Kidney epithelial cell (primary cell): ENCODE results near the gene NOL7. TPM values are rescaled to one million over a fixed set of nuclear protein-coding genes. Genes with fewer than 3 reads are reported as not detected.

Experiments
- DNase-seq: peaks from one replicate; pipeline ENCODE4 v3.0.0-alpha.2; 2010; ENCODE audit warnings: low read depth
- H3K27me3 ChIP-seq: 2 replicates; pipeline ENCODE4 v1.6.0; 2011; ENCODE audit warnings: low read length; ENCODE audit not compliant: control insufficient read depth, insufficient read depth
- H3K36me3 ChIP-seq: 2 replicates; pipeline ENCODE4 v1.5.1; 2011; ENCODE audit warnings: low read length; ENCODE audit not compliant: control insufficient read depth, insufficient read depth
- H3K4me3 ChIP-seq: 2 replicates; pipeline ENCODE4 v1.5.1; 2011; ENCODE audit warnings: low read depth, mild to moderate bottlenecking, control low read depth, low read length
- CTCF ChIP-seq: IDR thresholded peaks from 2 replicates; pipeline ENCODE4 v1.5.1; 2011; ENCODE audit warnings: mild to moderate bottlenecking, moderate library complexity, low read length, control low read depth, inconsistent platforms; ENCODE audit not compliant: insufficient read depth, poor library complexity, severe bottlenecking
- total RNA-seq: library from RNA; depleted of rRNA; stranded (reverse); fragments of >200 nt; gene quantifications from 2 replicates; pipeline ENCODE4 v1.2.3, GENCODE V29; 2015

NOL7 gene
- total RNA-seq, 1 donor from 2014 or later = 178 TPM

GRCh38 chr6:13589801-13590200, 25.3 kb upstream of the NOL7 start:
- no peak overlapping the region for H3K4me3 ChIP-seq
- peaks cover 2% of the 10 kb centered on the region for H3K36me3 ChIP-seq
- no peak for TF ChIP-seq CTCF
- DNase-seq = no peak
- H3K27me3 ChIP-seq = no peaks in the 10 kb centered on the region

GRCh38 chr6:13590574-13591153, 24.5 kb upstream of the NOL7 start:
- H3K4me3 ChIP-seq = no peak overlapping the region
- H3K36me3 ChIP-seq = peaks cover 2% of the 10 kb centered on the region
- no peak for TF ChIP-seq CTCF
- no peak for DNase-seq
- no peaks in the 10 kb centered on the region for H3K27me3 ChIP-seq

DNA sequence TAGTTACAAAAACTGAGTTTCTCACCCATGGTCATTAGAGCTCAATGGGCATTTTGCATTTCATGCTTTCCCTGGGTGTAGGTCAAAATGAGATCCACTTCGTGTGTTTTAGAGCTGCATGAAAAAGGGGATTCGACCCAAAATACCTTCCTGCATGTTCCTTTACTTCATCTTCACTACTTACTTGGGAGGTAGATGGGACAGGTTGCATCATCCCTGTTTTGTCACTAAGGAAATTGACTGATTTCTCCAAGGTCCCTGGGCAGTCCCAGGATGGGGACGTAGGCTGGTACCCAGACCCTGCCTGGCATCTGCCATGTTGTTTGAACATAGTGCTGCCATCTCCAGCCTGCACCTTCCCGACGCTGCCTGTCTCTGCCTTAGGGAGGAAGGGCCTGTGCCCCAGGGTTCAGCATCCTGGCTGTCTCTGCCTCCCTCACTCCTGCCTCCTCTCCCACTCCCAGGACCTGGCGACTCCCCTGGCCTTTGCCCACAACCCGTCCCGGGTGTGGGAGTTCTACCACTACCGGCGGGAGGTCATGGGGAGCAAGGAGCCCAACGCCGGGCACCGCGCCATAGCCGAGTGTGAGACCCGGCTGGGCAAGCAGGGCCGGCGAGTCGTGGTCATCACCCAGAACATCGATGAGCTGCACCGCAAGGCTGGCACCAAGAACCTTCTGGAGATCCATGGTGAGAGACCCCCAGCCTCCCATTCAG, 23.8 kb upstream of the NOL7 start:
- Histone ChIP-seq H3K27me3 (no peaks in the 10 kb centered on the region), H3K4me3 (no peak overlapping the region), H3K36me3 (peaks cover 2% of the 10 kb centered on the region)
- no peak for TF ChIP-seq CTCF
- DNase-seq = no peak

- Histone ChIP-seq H3K4me3 (no peak overlapping the region), H3K36me3 (peaks cover 2% of the 10 kb centered on the region), H3K27me3 (no peaks in the 10 kb centered on the region)
- DNase-seq = no peak
- TF ChIP-seq CTCF = no peak
Measured at GRCh38 chr6:13593103-13593502, 22.0 kb upstream of the NOL7 start.

DNA sequence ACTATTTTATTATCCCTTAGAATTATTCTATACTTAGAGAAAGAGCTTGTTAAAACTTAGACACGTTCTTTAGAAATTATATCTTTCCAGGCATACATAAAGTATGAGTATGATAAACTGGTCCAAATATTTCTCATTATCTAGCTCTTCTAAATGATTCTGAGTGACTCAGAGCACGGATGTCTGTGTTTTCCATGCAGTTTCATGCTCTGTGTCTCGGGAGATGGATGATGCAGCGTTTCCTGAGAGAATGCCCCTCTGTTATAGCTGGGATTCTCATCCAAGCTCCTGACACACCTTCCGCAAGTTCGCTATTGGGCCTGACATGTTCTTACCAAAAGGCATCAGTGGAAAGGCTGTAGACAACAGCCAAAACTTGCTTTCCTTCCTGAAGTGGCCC, 21.4 kb upstream of the NOL7 start:
- H3K4me3 ChIP-seq = no peak overlapping the region
- H3K27me3 ChIP-seq = no peaks in the 10 kb centered on the region
- DNase-seq = no peak
- TF ChIP-seq CTCF = no peak
- H3K36me3 ChIP-seq = peaks cover 2% of the 10 kb centered on the region

DNA sequence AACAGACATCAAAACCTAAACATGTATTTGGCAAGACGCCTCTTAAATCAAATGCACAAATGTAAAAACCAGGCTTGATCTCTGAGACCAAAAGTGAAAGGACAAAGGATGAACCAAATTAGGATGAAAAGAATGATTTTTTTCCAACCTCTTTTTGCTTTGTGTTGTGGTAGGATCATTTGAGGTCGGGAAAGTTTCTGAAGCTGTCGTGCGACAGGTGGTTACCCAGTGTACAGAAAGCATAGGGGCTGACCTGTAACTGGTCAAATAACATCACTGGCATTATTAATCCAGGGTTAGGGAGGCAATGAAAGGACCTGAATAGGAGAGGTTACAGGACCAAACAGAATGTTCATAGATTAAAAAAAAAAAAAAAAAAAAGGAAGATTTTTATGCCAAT, 18.1 kb upstream of the NOL7 start:
- no peaks in the 10 kb centered on the region for H3K27me3 ChIP-seq
- no peak for DNase-seq
- TF ChIP-seq CTCF = no peak
- peaks cover 1% of the 10 kb centered on the region for H3K36me3 ChIP-seq
- H3K4me3 ChIP-seq = no peak overlapping the region
